ENCODE measurements around the gene TMEM37.

The TMEM37 gene

GRCh38 chr2:119424284-119425118 is 7.2 kb upstream of the TMEM37 start:
- TF ChIP-seq CTCF (conservative IDR thresholded peaks at IDR 0.05; ENCODE audit: low read depth, low read length), result no peak
- no peak for DNase-seq (ENCODE audit: low read depth)
- H3K4me3 ChIP-seq (ENCODE audit: low read length), result no peak overlapping the region

- H3K4me3 ChIP-seq (ENCODE audit: low read length), result no peak overlapping the region
- DNase-seq (ENCODE audit: low read depth), result no peak
- no peak for TF ChIP-seq CTCF (conservative IDR thresholded peaks at IDR 0.05; ENCODE audit: low read depth, low read length)
Measured at GRCh38 chr2:119425119-119425405, 6.6 kb upstream of the TMEM37 start.

- DNase-seq (ENCODE audit: low read depth), result no peak
- TF ChIP-seq CTCF (conservative IDR thresholded peaks at IDR 0.05; ENCODE audit: low read depth, low read length), result no peak
- no peak overlapping the region for H3K4me3 ChIP-seq (ENCODE audit: low read length)
Measured at GRCh38 chr2:119425620-119426395, 5.8 kb upstream of the TMEM37 start.

GRCh38 chr2:119426396-119426675 is 5.3 kb upstream of the TMEM37 start:
- no peak for TF ChIP-seq CTCF (conservative IDR thresholded peaks at IDR 0.05; ENCODE audit: low read depth, low read length)
- no peak overlapping the region for H3K4me3 ChIP-seq (ENCODE audit: low read length)
- no peak for DNase-seq (ENCODE audit: low read depth)

GRCh38 chr2:119426801-119427395 is 4.8 kb upstream of the TMEM37 start:
- TF ChIP-seq CTCF (conservative IDR thresholded peaks at IDR 0.05; ENCODE audit: low read depth, low read length), result no peak
- DNase-seq (ENCODE audit: low read depth), result no peak
- H3K4me3 ChIP-seq (ENCODE audit: low read length), result no peak overlapping the region

GRCh38 chr2:119427756-119428155 is 3.9 kb upstream of the TMEM37 start:
- no peak for DNase-seq (ENCODE audit: low read depth)
- no peak overlapping the region for H3K4me3 ChIP-seq (ENCODE audit: low read length)
- TF ChIP-seq CTCF (conservative IDR thresholded peaks at IDR 0.05; ENCODE audit: low read depth, low read length), result no peak
